GM12878 (cell line): ENCODE results near the gene COL5A1.

Experiments used
- NR2F1 ChIP-seq: fragments of 450-650 bp; conservative IDR thresholded peaks from 2 replicates; pipeline ENCODE4 v1.6.1; 2017; ENCODE audit warnings: mild to moderate bottlenecking
- RAD21 ChIP-seq: IDR thresholded peaks from 2 replicates; pipeline ENCODE4 v1.6.1; 2011; ENCODE audit warnings: mild to moderate bottlenecking, low read depth, low read length, moderate library complexity; ENCODE audit not compliant: insufficient read depth

GRCh38 chr9:134630861-134631260 lies 10.7 kb upstream of the COL5A1 start:
- TF ChIP-seq NR2F1 (no peak), RAD21 (no peak)
